GM12878 (cell line): ENCODE results near the gene TMEM91.

Source experiments
- CHD1 ChIP-seq: IDR thresholded peaks from 2 replicates; pipeline ENCODE4 v1.6.1; 2012; ENCODE audit warnings: low read depth, low read length, improper control_type of control experiment
- CTCF ChIP-seq, 3 experiments: IDR thresholded peaks in 2 of 3; conservative IDR thresholded peaks in 1 of 3; 2 replicates each; pipeline ENCODE4 v1.5.1; 2011; ENCODE audit warnings: low read depth in 3 of 3, low read length in 3 of 3, mild to moderate bottlenecking in 3 of 3, control low read depth in 2 of 3, moderate library complexity in 2 of 3, inconsistent platforms in 1 of 3, mixed read lengths in 1 of 3; ENCODE audit not compliant: control insufficient read depth in 2 of 3, insufficient read depth in 1 of 3; ENCODE audit errors: extremely low read depth in 1 of 3
- ESRRA ChIP-seq: IDR thresholded peaks from 2 replicates; pipeline ENCODE4 v1.6.1; 2012; ENCODE audit warnings: mild to moderate bottlenecking, low read length, improper control_type of control experiment
- HDGF ChIP-seq: fragments of 450-650 bp; IDR thresholded peaks from 2 replicates; pipeline ENCODE4 v1.6.1; 2016; ENCODE audit warnings: antibody characterized with exemption
- POLR2A ChIP-seq: IDR thresholded peaks from 2 replicates; pipeline ENCODE4 v1.6.1; 2011; ENCODE audit warnings: low read depth, mild to moderate bottlenecking, low read length
- POLR2AphosphoS5 ChIP-seq: IDR thresholded peaks from 2 replicates; pipeline ENCODE4 v1.6.1; 2011; ENCODE audit warnings: mild to moderate bottlenecking, low read length, inconsistent platforms
- SMC3 ChIP-seq: IDR thresholded peaks from 2 replicates; pipeline ENCODE4 v1.6.1; 2011; ENCODE audit warnings: low read length, improper control_type of control experiment, borderline replicate concordance
- ZNF274 ChIP-seq: IDR thresholded peaks from one replicate; pipeline ENCODE4 v1.8.0; 2011; ENCODE audit not compliant: insufficient read length, insufficient read depth

- no peak for TF ChIP-seq SMC3
- no peak for TF ChIP-seq CHD1
- no peak for TF ChIP-seq CTCF (IDR thresholded peaks at IDR 0.05 in 2 of 3, conservative IDR thresholded peaks at IDR 0.05 in 1 of 3; ENCODE audit: control insufficient read depth in 2 of 3, extremely low read depth in 1 of 3, insufficient read depth in 1 of 3, low read depth in 3 of 3, low read length in 3 of 3)
- no peak for TF ChIP-seq HDGF
- TF ChIP-seq POLR2AphosphoS5 = no peak
- TF ChIP-seq POLR2A = no peak
- no peak for TF ChIP-seq ZNF274
- TF ChIP-seq ESRRA = no peak
Measured at GRCh38 chr19:41402010-41402409, 25.7 kb downstream of the TMEM91 start.
